Epidermal melanocyte (primary cell): ENCODE data around the gene CLDN7.
"Not testable (repeated sequence)": the region's sequence is repeated elsewhere in the genome, so short reads cannot be mapped to it uniquely, and the experiment has no call there.

Experiments used
- DNase-seq: peaks from one replicate; pipeline ENCODE4 v3.0.0; 2011; ENCODE audit warnings: low spot score; ENCODE audit not compliant: insufficient read length

The CLDN7 gene

GRCh38 chr17:7256766-7257456 is 5.4 kb downstream of the CLDN7 start:
- no peak for DNase-seq

GRCh38 chr17:7254511-7254910 is 7.8 kb downstream of the CLDN7 start:
- DNase-seq: no peak

- no peak for DNase-seq
Observed at GRCh38 chr17:7253082-7253481, 9.2 kb downstream of the CLDN7 start.

- peak; percentile 94 for DNase-seq
Observed at GRCh38 chr17:7252176-7253043, 9.9 kb downstream of the CLDN7 start, which contains the start of gene ELP5. ELP5 (plus strand) TSS chr17:7252215; CDS start chr17:7252551, 336 bp downstream.

- peak; percentile 96 for DNase-seq
Observed at GRCh38 chr17:7251661-7252175, 10.6 kb downstream of the CLDN7 start, which contains the start of gene CTDNEP1. CTDNEP1 (minus strand) TSS chr17:7251734; CDS start chr17:7251296, 438 bp downstream.

- no peak for DNase-seq
Observed at GRCh38 chr17:7250695-7251627, 11.3 kb downstream of the CLDN7 start.

GRCh38 chr17:7249830-7250229 is 12.4 kb downstream of the CLDN7 start:
- DNase-seq: no peak

GRCh38 chr17:7249214-7249613 is 13.1 kb downstream of the CLDN7 start:
- no peak for DNase-seq

- no peak for DNase-seq
Observed at GRCh38 chr17:7248796-7249195, 13.5 kb downstream of the CLDN7 start.

- no peak for DNase-seq
Observed at GRCh38 chr17:7246779-7247178, 15.5 kb downstream of the CLDN7 start.

GRCh38 chr17:7243838-7244237 is 18.4 kb downstream of the CLDN7 start:
- not testable (repeated sequence) for DNase-seq

GRCh38 chr17:7243453-7243729 is 18.9 kb downstream of the CLDN7 start:
- no peak for DNase-seq

- DNase-seq: peak; percentile 92
Observed at GRCh38 chr17:7242717-7243452, 19.4 kb downstream of the CLDN7 start.

- peak; percentile 80 for DNase-seq
Observed at GRCh38 chr17:7241783-7242716, 20.2 kb downstream of the CLDN7 start, which contains the start of gene GABARAP. GABARAP (minus strand) TSS chr17:7242449; CDS start chr17:7242330, 119 bp downstream.

GRCh38 chr17:7241090-7241733 is 21.1 kb downstream of the CLDN7 start:
- no peak for DNase-seq

GRCh38 chr17:7240375-7240774 is 21.9 kb downstream of the CLDN7 start:
- no peak for DNase-seq

GRCh38 chr17:7239091-7240027 is 22.9 kb downstream of the CLDN7 start, which contains the start of gene PHF23:
PHF23 (minus strand) TSS chr17:7239457; CDS start chr17:7239279, 178 bp downstream.
- DNase-seq: peak; percentile 97
